Esophagus squamous epithelium (tissue), 5 donors: ENCODE results near the gene ZNF277. TPM values are rescaled to one million over a fixed set of nuclear protein-coding genes. Genes with fewer than 3 reads are reported as not detected.

Source experiments
- DNase-seq: peaks from one replicate; lab custom pipeline; 2025; lab: John Stamatoyannopoulos, UW
- H3K27ac ChIP-seq, 4 donors: fragments of 200-600 bp; sonication (generic); one replicate each; pipeline ENCODE4 v1.5.1; 2016 to 2019; ENCODE audit warnings: mild to moderate bottlenecking in 1 of 4
- H3K27me3 ChIP-seq, 4 donors: fragments of 200-600 bp; sonication (generic); 1 replicate in 3 of 4; 2 replicates in 1 of 4; pipeline versions ENCODE4 v1.5.1 to v1.6.0; 2017 to 2021; ENCODE audit warnings: antibody characterized with exemption in 1 of 4
- H3K36me3 ChIP-seq, 3 donors: fragments of 200-600 bp; sonication (generic); one replicate each; pipeline ENCODE4 v1.5.1; 2016 to 2019
- H3K4me1 ChIP-seq, 3 donors: fragments of 200-600 bp; sonication (generic); one replicate each; pipeline ENCODE4 v1.5.1; 2017 to 2019
- H3K4me3 ChIP-seq, 4 donors: fragments of 200-600 bp; sonication (generic); 1 replicate in 3 of 4; 2 replicates in 1 of 4; pipeline ENCODE4 v1.5.1; 2016 to 2019; ENCODE audit warnings: mild to moderate bottlenecking in 2 of 4, moderate library complexity in 1 of 4
- H3K9me3 ChIP-seq, 3 donors: fragments of 200-600 bp; sonication (generic); one replicate each; pipeline ENCODE4 v1.5.1; 2016 to 2019
- POLR2A ChIP-seq, 4 donors: fragments of 450-650 bp; IDR thresholded peaks; one replicate each; pipeline ENCODE4 v1.6.1; 2017; ENCODE audit warnings: antibody characterized with exemption in 4 of 4, mild to moderate bottlenecking in 4 of 4, moderate library complexity in 3 of 4
- WGBS, 2 donors: methylation state at CpG; one replicate each; pipeline ENCODE4 v1.1.5; 2018; 5-methylcytosine and 5-hydroxymethylcytosine counted together
- intact Hi-C: fragments of 100-400 bp; cut with DNase I; formaldehyde crosslinking; loops from one replicate; pipeline ENCODE4 v1.15.0; 2022
- total RNA-seq, 4 donors: library from RNA; depleted of rRNA; stranded (reverse); fragments of >200 nt; gene quantifications; one replicate each; pipeline ENCODE4 v1.1.0, GENCODE V29; 2016
- TF ChIP-seq, protein P1 (sequence below), 6 experiments: fragments of 450-650 bp in 4 of 6; fragments of 200-600 bp in 2 of 6; sonication (generic) in 2 of 6; IDR thresholded peaks; one replicate each; pipeline ENCODE4 v1.5.1; 2016 to 2019; ENCODE audit warnings: antibody characterized with exemption in 6 of 6, mild to moderate bottlenecking in 4 of 6, moderate library complexity in 4 of 6
- donor health status: DM: yes; HTN: yes; CAD: no.

Gene ZNF277
- total RNA-seq, 4 donors from 2014 or later, result 7.3 to 32.0 (median 19.6) TPM

DNA sequence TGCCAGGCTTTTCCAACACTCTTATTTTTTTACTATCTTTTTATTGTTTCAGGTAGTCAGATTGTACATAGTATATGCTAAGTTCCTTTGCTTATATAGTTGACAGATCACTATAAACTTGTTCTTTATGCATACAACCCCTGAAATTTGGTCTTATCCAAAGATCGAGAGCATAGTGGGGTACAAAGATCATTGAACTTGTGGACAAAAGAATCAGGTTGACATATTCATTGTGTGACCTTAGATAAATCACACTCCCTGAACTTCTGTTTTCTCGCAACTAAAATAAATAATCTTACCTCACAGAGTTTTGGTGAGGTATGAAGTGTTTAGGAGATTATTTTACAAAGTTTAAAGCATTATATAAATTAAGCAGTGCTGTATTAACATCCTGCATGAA, 22.1 kb downstream of the ZNF277 start:
- Histone ChIP-seq H3K4me1 (peaks cover 0 to 22% (median 15%) of the 10 kb centered on the region in 3 donors), H3K27me3 (no peaks in the 10 kb centered on the region), H3K9me3 (no peaks in the 10 kb centered on the region), H3K36me3 (no peaks in the 10 kb centered on the region), H3K27ac (no peak overlapping the region), H3K4me3 (no peak overlapping the region)
- no peak for DNase-seq
- TF ChIP-seq POLR2A (IDR thresholded peaks at IDR 0.05), result no peak
- TF ChIP-seq, protein P1, sequence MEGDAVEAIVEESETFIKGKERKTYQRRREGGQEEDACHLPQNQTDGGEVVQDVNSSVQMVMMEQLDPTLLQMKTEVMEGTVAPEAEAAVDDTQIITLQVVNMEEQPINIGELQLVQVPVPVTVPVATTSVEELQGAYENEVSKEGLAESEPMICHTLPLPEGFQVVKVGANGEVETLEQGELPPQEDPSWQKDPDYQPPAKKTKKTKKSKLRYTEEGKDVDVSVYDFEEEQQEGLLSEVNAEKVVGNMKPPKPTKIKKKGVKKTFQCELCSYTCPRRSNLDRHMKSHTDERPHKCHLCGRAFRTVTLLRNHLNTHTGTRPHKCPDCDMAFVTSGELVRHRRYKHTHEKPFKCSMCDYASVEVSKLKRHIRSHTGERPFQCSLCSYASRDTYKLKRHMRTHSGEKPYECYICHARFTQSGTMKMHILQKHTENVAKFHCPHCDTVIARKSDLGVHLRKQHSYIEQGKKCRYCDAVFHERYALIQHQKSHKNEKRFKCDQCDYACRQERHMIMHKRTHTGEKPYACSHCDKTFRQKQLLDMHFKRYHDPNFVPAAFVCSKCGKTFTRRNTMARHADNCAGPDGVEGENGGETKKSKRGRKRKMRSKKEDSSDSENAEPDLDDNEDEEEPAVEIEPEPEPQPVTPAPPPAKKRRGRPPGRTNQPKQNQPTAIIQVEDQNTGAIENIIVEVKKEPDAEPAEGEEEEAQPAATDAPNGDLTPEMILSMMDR (IDR thresholded peaks at IDR 0.05), result no peak
- 93 to 94% methylated on average over 2 of the region's 2 CpGs for WGBS, 2 donors
- intact Hi-C loops, result no loop called here

DNA sequence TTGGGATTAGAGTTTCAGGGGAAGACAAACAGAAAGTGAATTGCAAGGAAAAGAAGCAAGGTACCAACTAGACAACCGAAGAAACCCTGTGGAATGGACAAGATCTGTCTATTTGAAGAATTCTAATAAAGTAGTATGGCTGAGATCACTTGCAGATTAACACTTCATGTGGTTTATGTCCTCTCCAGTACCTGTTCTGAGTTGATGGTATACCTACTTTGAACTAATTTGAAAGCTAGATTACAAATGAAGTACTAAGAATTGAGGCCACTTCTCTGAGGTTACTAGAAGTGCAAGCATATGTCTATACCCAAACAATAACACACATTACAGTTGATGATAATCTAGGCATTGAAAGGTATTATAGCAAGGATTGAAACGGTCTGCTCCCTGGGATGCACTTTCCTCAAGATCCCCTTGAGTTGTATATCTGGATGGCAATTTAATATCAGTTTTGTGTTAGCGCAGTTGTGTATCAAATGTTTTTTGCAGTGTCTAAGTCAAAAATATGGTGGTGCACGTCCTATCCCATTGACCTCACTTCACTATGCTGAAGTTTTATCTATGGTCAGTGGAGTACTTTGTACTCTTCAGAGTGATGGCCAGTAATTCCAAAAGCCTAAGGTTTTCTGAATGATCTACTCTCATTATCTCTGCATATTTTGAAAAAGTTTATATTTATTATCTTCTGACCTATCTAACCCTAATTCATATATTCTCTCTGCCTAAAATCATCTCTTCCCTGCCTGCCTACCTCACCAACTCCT, 25.9 kb downstream of the ZNF277 start:
- H3K27me3 ChIP-seq, result no peaks in the 10 kb centered on the region
- intact Hi-C loops, result no loop called here
- H3K27ac ChIP-seq, result no peak overlapping the region
- no peak overlapping the region for H3K4me3 ChIP-seq
- H3K36me3 ChIP-seq, result no peaks in the 10 kb centered on the region
- H3K9me3 ChIP-seq, result no peaks in the 10 kb centered on the region
- DNase-seq, result no peak
- WGBS, 2 donors, result 75 to 97% methylated on average over 4 of the region's 4 CpGs
- no peak for TF ChIP-seq POLR2A (IDR thresholded peaks at IDR 0.05)
- TF ChIP-seq, protein P1 (IDR thresholded peaks at IDR 0.05), result no peak
- peaks cover 0 to 9% (median 8%) of the 10 kb centered on the region in 3 donors for H3K4me1 ChIP-seq

DNA sequence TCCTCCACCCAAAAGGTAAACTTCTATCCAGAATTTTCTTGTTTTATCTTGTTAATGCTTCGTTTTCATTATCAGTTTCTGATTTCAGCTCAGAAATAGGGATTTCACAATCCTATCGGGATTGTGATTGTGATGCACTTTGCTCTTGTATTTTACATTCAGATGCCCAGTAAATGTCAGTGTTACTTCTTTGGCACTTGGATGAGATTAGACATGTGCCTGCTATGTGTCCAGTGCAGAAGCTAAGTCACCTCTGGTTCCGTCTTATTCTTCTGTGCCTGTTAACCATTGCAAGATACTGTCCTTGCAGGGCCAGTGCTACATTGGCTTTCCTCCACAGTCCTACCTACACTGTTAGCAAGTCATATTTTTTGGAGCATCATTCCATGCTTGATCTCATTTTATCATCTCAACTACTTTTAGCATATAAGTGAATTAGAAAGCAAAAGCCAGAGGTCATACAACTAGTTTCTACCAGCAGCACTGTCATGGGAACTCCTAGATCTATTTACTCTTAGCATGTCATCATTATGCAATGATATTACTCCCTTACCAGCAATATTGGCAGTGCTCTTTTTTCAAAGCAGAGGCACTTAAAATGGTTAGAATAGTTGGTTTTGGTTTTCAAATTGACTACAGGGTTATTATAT, 26.7 kb downstream of the ZNF277 start:
- H3K9me3 ChIP-seq, result no peaks in the 10 kb centered on the region
- peaks cover 0 to 9% (median 8%) of the 10 kb centered on the region in 3 donors for H3K4me1 ChIP-seq
- intact Hi-C loops, result no loop called here
- H3K27me3 ChIP-seq, result no peaks in the 10 kb centered on the region
- DNase-seq, result no peak
- no peak overlapping the region for H3K27ac ChIP-seq
- no peak overlapping the region for H3K4me3 ChIP-seq
- WGBS, 2 donors, result 54 to 59% methylated on average over 3 of the region's 3 CpGs
- no peaks in the 10 kb centered on the region for H3K36me3 ChIP-seq
- TF ChIP-seq, protein P1 (IDR thresholded peaks at IDR 0.05), result no peak
- no peak for TF ChIP-seq POLR2A (IDR thresholded peaks at IDR 0.05)

DNA sequence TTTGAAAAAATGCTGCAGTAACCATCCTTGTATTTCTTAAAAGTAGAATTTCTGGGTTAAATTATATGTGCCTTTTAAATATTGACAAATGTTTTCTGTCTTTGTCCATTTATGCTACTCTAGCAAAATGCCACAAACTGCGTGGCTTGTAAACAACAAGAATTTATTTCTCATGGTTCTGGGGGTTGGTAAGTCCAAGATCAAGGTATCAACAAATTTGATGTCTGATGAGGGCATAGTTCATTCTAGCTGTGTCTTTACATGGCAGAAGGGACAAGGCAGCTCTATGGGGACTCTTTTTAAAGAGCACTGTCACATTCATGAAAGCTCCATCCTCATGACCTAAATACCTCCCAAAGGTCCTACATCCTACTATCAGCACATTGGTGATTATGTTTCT, 27.7 kb downstream of the ZNF277 start:
- 100% methylated on average over 1 of the region's 1 CpG for WGBS, 2 donors
- DNase-seq, result no peak
- peaks cover 0 to 12% (median 8%) of the 10 kb centered on the region in 3 donors for H3K4me1 ChIP-seq
- TF ChIP-seq POLR2A (IDR thresholded peaks at IDR 0.05), result no peak
- TF ChIP-seq, protein P1 (IDR thresholded peaks at IDR 0.05), result no peak
- no peaks in the 10 kb centered on the region for H3K36me3 ChIP-seq
- intact Hi-C loops, result no loop called here
- no peaks in the 10 kb centered on the region for H3K9me3 ChIP-seq
- no peaks in the 10 kb centered on the region for H3K27me3 ChIP-seq
- no peak overlapping the region for H3K4me3 ChIP-seq
- H3K27ac ChIP-seq, result no peak overlapping the region

DNA sequence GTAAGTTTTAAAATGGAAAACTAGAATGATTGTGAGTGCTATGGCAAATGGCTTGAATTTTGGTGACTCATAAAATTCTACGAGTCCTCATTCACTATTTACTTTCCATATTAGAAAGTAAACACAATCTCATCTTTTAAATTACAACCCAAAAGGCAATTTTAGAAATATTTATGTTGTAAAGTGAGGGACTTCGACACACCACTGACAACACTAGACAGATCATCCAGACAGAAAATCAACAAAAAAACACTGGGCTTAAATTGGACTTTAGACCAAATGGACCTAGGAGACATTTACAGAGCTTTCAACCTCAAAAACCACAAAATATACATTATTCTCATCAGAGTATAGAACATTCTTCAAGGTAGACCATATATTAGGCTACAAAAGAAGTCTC, 30.1 kb downstream of the ZNF277 start:
- TF ChIP-seq, protein P1 (IDR thresholded peaks at IDR 0.05), result no peak
- no peak for TF ChIP-seq POLR2A (IDR thresholded peaks at IDR 0.05)
- Histone ChIP-seq H3K27me3 (no peaks in the 10 kb centered on the region), H3K36me3 (no peaks in the 10 kb centered on the region), H3K4me3 (no peak overlapping the region), H3K9me3 (no peaks in the 10 kb centered on the region), H3K27ac (no peak overlapping the region), H3K4me1 (peaks cover 0 to 15% (median 8%) of the 10 kb centered on the region in 3 donors)
- intact Hi-C loops, result no loop called here
- no peak for DNase-seq
- WGBS, 2 donors, result 74 to 85% methylated on average over 2 of the region's 2 CpGs
